ENCODE measurements around the gene DCDC2B.

DCDC2B gene

DNA sequence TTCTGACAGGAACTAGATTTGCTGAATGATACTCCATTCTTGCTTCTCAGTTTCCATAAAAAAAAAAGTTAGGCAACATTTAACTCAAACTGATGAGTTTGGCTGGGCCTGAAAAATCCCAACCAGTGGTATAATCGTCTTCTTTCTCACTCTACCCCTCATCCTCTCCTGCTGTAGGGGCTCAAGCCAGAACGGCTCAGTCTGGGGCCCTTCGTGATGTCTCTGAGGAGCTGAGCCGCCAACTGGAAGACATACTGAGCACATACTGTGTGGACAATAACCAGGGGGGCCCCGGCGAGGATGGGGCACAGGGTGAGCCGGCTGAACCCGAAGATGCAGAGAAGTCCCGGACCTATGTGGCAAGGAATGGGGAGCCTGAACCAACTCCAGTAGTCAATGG lies 27.8 kb upstream of the DCDC2B start:
- no peak for TF ChIP-seq EZH2phosphoT487 (IDR thresholded peaks at IDR 0.05; ENCODE audit: borderline replicate concordance, low read length)
- no peak for TF ChIP-seq CTCF (IDR thresholded peaks at IDR 0.05; ENCODE audit: low read depth, low read length, poor library complexity, severe bottlenecking)
- Histone ChIP-seq H4K20me1 (ENCODE audit: control insufficient read depth, insufficient read depth, low read depth, low read length) (peaks cover 3% of the 10 kb centered on the region; the same call in 1 of the 2 replicates), H3K4me2 (ENCODE audit: low read length) (peak overlapping the region; percentile 97), H3K36me3 (ENCODE audit: control insufficient read depth, low read length) (peaks cover 50% of the 10 kb centered on the region), H3K79me2 (ENCODE audit: control insufficient read depth, low read length) (peaks cover 56% of the 10 kb centered on the region), H3F3A (ENCODE audit: control insufficient read depth, insufficient read depth) (peaks cover 17% of the 10 kb centered on the region), H3K4me3 (ENCODE audit: low read length) (peak overlapping the region; percentile 87), H3K9me2 (replicated peaks; ENCODE audit: control insufficient read depth, low read length) (no peaks in the 10 kb centered on the region), H3K4me1 (ENCODE audit: control insufficient read depth, low read length) (peaks cover 34% of the 10 kb centered on the region), H3K9me3 (ENCODE audit: control insufficient read depth, insufficient read depth, low read length) (no peaks in the 10 kb centered on the region), H3K27ac (ENCODE audit: low read depth, low read length) (peak overlapping the region; percentile 73; the same call in 1 of the 2 replicates), H3K27me3 (ENCODE audit: control insufficient read depth, low read length) (no peaks in the 10 kb centered on the region)

DNA sequence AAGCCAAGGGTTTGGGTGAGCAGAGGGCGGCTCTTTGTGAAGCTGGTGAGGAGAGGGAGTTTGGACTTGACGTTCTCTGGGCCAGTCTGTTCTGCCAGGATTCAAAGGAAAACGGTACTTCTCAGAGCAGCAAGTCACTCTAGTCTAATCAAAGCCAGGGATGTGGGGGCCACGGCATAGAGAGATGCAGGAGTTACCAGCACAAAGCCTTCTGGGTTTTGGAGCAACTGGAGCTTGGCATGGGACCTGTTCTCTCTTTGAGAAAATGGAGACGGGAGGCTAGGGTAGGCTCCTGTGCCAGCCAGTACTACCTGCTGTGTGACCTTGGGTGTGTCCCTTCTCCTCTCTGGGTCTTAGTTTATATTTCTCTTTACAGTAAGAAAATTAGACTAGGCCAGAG lies 27.3 kb upstream of the DCDC2B start:
- Histone ChIP-seq H3F3A (ENCODE audit: control insufficient read depth, insufficient read depth) (peaks cover 17% of the 10 kb centered on the region), H3K27ac (ENCODE audit: low read depth, low read length) (no peak overlapping the region), H4K20me1 (ENCODE audit: control insufficient read depth, insufficient read depth, low read depth, low read length) (peaks cover 3% of the 10 kb centered on the region; the same call in 1 of the 2 replicates), H3K27me3 (ENCODE audit: control insufficient read depth, low read length) (no peaks in the 10 kb centered on the region), H3K4me2 (ENCODE audit: low read length) (peak overlapping the region; percentile 97), H3K4me1 (ENCODE audit: control insufficient read depth, low read length) (peaks cover 39% of the 10 kb centered on the region), H3K9me2 (replicated peaks; ENCODE audit: control insufficient read depth, low read length) (no peaks in the 10 kb centered on the region), H3K4me3 (ENCODE audit: low read length) (peak overlapping the region; percentile 87), H3K9me3 (ENCODE audit: control insufficient read depth, insufficient read depth, low read length) (no peaks in the 10 kb centered on the region), H3K79me2 (ENCODE audit: control insufficient read depth, low read length) (peaks cover 61% of the 10 kb centered on the region), H3K36me3 (ENCODE audit: control insufficient read depth, low read length) (peaks cover 55% of the 10 kb centered on the region)
- TF ChIP-seq CTCF (IDR thresholded peaks at IDR 0.05; ENCODE audit: low read depth, low read length, poor library complexity, severe bottlenecking) (no peak), EZH2phosphoT487 (IDR thresholded peaks at IDR 0.05; ENCODE audit: borderline replicate concordance, low read length) (no peak)

- Histone ChIP-seq H3K36me3 (ENCODE audit: control insufficient read depth, low read length) (peaks cover 59% of the 10 kb centered on the region), H3K79me2 (ENCODE audit: control insufficient read depth, low read length) (peaks cover 66% of the 10 kb centered on the region), H3K4me1 (ENCODE audit: control insufficient read depth, low read length) (peaks cover 39% of the 10 kb centered on the region), H3F3A (ENCODE audit: control insufficient read depth, insufficient read depth) (peaks cover 17% of the 10 kb centered on the region), H3K27ac (ENCODE audit: low read depth, low read length) (no peak overlapping the region), H3K9me3 (ENCODE audit: control insufficient read depth, insufficient read depth, low read length) (no peaks in the 10 kb centered on the region), H3K4me3 (ENCODE audit: low read length) (no peak overlapping the region), H4K20me1 (ENCODE audit: control insufficient read depth, insufficient read depth, low read depth, low read length) (peaks cover 3% of the 10 kb centered on the region; the same call in 1 of the 2 replicates), H3K4me2 (ENCODE audit: low read length) (peak overlapping the region; percentile 97), H3K9me2 (replicated peaks; ENCODE audit: control insufficient read depth, low read length) (no peaks in the 10 kb centered on the region), H3K27me3 (ENCODE audit: control insufficient read depth, low read length) (no peaks in the 10 kb centered on the region)
- TF ChIP-seq EZH2phosphoT487 (IDR thresholded peaks at IDR 0.05; ENCODE audit: borderline replicate concordance, low read length), result no peak
- TF ChIP-seq CTCF (IDR thresholded peaks at IDR 0.05; ENCODE audit: low read depth, low read length, poor library complexity, severe bottlenecking), result no peak
Measured at GRCh38 chr1:32182060-32182459, 26.8 kb upstream of the DCDC2B start.
